Naive thymus-derived CD8-positive, alpha-beta T cell (primary cell): ENCODE data around the gene FOXK1. TPM values are rescaled to one million over a fixed set of nuclear protein-coding genes. Genes with fewer than 3 reads are reported as not detected.
"Not testable (repeated sequence)": the region's sequence is repeated elsewhere in the genome, so short reads cannot be mapped to it uniquely, and the experiment has no call there.

Experiments
- ATAC-seq, 2 donors: fragments of 150-1000 bp; cut with Tn5 transposase in 1 of 2; sonication (Bioruptor Pico), chemical (Tn5 transposase) in 1 of 2; 1 replicate in 1 of 2; 2 replicates in 1 of 2; pipeline ENCODE4 v1.10.0; 2021; ENCODE audit warnings: mild to moderate bottlenecking in 2 of 2, moderate library complexity in 2 of 2
- POLR2A ChIA-PET: fragments of 350-600 bp; sonication (Branson Sonifier 250); formaldehyde crosslinking; loops from one replicate; lab custom pipeline; 2021; ENCODE audit warnings: antibody characterized with exemption; lab: Charles Lee
- DNase-seq, 10 donors: peaks; one replicate each; pipeline versions ENCODE4 v3.0.0 to v3.0.0-alpha.2; 2020 to 2022
- H3K27ac Mint-ChIP-seq, 10 donors: one replicate each; pipeline ENCODE4 v1.8.0; 2020 to 2022; ENCODE audit warnings: mild to moderate bottlenecking in 10 of 10, mixed read lengths in 10 of 10, moderate library complexity in 4 of 10, inconsistent platforms in 1 of 10
- H3K27me3 Mint-ChIP-seq, 5 donors: one replicate each; pipeline ENCODE4 v1.8.0; 2021 to 2022; ENCODE audit warnings: mixed read lengths in 5 of 5
- H3K36me3 Mint-ChIP-seq, 3 donors: one replicate each; pipeline ENCODE4 v1.8.0; 2020 to 2022; ENCODE audit warnings: mixed read lengths in 3 of 3, mild to moderate bottlenecking in 2 of 3, inconsistent platforms in 1 of 3
- H3K4me1 Mint-ChIP-seq, 4 donors: one replicate each; pipeline ENCODE4 v1.8.0; 2021 to 2022; ENCODE audit warnings: mixed read lengths in 4 of 4
- H3K4me3 Mint-ChIP-seq, 10 donors: one replicate each; pipeline ENCODE4 v1.8.0; 2020 to 2022; ENCODE audit warnings: mild to moderate bottlenecking in 10 of 10, mixed read lengths in 10 of 10, moderate library complexity in 6 of 10, inconsistent platforms in 1 of 10
- H3K9me3 Mint-ChIP-seq, 9 donors: one replicate each; pipeline ENCODE4 v1.8.0; 2020 to 2022; ENCODE audit warnings: mixed read lengths in 9 of 9, mild to moderate bottlenecking in 3 of 9, inconsistent platforms in 1 of 9, moderate library complexity in 1 of 9
- polyA plus RNA-seq, 3 donors: library from polyadenylated mRNA; unstranded; fragments of 300-500 nt; fragmentation: Illumina TruSeq; gene quantifications; one replicate each; pipeline ENCODE4 v1.2.3, GENCODE V29; 2021
- total RNA-seq, 8 experiments: library from RNA in 2 of 8; stranded (reverse) in 2 of 8; gene quantifications; one replicate each; pipeline ENCODE4 v1.2.3 and lab custom pipeline; 2021 to 2026

The FOXK1 gene
- total RNA-seq (10 to 100 TPM; 71.5 to 78.5 TPM), polyA plus RNA-seq (1 to 10 TPM; 2.3 to 5.6 (median 3.6) TPM), total RNA-seq (lab: John Stamatoyannopoulos, UW) (192 to 303 (median 240) reads per million in 6 experiments)

DNA sequence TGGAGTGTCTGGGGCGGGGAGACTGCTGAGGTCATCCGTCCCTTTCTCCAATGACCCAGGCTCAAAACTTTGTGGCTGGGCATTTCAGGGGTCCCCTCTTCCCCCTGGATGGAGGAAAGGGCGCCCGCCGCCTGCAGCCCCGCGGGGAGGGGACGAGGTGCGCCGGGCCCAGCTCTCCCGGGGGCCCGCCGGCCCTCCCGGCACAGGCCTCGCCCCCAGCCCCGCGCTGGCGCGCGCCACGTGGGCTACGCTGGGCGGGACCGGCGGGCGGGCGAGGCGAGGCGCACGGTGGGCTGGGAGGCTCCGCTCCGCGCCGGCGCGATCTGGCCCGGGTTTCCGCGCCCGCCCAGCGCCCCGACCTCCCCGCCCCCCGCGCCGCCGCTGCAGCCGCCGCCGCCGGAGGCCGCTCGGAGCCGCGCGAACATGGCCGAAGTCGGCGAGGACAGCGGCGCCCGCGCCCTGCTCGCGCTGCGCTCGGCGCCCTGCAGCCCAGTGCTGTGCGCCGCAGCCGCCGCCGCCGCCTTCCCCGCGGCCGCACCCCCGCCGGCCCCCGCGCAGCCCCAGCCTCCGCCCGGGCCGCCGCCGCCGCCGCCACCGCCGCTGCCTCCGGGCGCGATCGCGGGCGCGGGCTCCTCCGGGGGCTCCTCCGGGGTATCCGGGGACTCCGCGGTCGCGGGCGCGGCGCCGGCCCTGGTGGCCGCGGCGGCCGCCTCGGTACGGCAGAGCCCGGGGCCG is at the start of gene FOXK1:
Gene FOXK1, plus strand, starts transcription at position 410 of the 735 bp plus-strand sequence. Its CDS starts 14 bp downstream, at position 424.
- Mint-ChIP-seq H3K27ac (peak within 1 kb of the TSS; percentile 91 to 100 (median 96)), H3K9me3 (no peaks in the 10 kb centered on the region), H3K27me3 (no peaks in the 10 kb centered on the region), H3K36me3 (peaks cover 0 to 14% (median 5%) of the 10 kb centered on the region in 3 donors), H3K4me3 (peak within 1 kb of the TSS; percentile 86 to 99 (median 98)), H3K4me1 (peaks cover 18 to 40% (median 32%) of the 10 kb centered on the region in 4 donors)
- ATAC-seq (peak; percentile 80 to 81), DNase-seq (peak; percentile 64 to 88 (median 80))
- POLR2A ChIA-PET: interaction anchor here (0.8 to 8.9 kb wide), 8 partner anchors 9 to 93 kb away, joined by 3 to 198 read pairs (median 6); partner anchors contain the start of gene AP5Z1

DNA sequence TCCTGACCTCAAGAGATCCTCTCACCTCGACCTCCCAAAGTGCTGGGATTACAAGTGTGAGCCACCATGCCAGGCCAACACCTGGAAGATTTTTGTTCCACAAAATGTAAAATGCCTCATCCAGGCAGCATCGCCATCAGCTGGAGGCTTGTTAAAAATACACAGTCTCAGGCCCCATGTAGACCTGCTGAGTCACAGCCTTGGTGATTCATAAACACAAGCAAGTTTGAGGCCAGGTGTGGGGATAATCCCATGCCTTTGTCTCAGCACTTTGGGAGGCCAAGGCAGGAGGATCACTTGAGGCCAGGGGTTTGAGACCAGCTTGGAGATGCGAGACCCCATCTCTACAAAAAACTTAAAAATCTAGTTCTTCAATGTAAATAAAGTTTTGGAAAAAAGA is 49.1 kb upstream of the FOXK1 start:
- no peaks in the 10 kb centered on the region for H3K36me3 Mint-ChIP-seq
- no peak for ATAC-seq

DNA sequence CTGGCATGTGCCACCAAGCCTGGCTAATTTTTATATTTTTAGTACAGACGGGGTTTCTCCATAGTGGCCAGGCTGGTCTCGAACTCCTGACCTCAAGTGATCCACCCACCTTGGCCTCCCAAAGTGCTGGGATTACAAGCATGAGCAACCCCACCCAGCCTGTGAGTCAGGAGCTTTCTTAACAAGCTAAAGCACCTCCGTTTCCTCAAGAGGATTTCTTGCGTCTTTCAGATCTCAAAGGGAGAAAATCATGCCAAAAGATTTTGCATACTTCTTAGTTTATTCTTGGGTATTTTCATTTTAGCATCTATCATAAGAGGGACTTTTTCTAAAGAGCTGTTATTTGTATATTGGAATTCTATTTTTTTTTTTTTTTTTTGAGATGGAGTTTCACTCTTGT is 47.9 kb upstream of the FOXK1 start:
- DNase-seq (no peak), ATAC-seq (no peak)
- Mint-ChIP-seq H3K27me3 (peaks cover 0 to 7% (median 2%) of the 10 kb centered on the region in 5 donors), H3K27ac (no peak overlapping the region), H3K4me1 (peaks cover 0 to 6% (median 0%) of the 10 kb centered on the region in 4 donors), H3K36me3 (no peaks in the 10 kb centered on the region), H3K9me3 (no peaks in the 10 kb centered on the region), H3K4me3 (no peak overlapping the region)
- POLR2A ChIA-PET: no interaction called here

More for the DNA sequence above, 49.1 kb upstream of the FOXK1 start:
- no peak overlapping the region for H3K4me3 Mint-ChIP-seq
- no peak overlapping the region for H3K27ac Mint-ChIP-seq
- H3K4me1 Mint-ChIP-seq: no peaks in the 10 kb centered on the region
- DNase-seq: no peak
- POLR2A ChIA-PET: interaction anchor here (0.9 kb wide), 1 partner anchor 9 kb away, joined by 4 read pairs; no protein-coding TSS in a partner anchor
- no peaks in the 10 kb centered on the region for H3K9me3 Mint-ChIP-seq
- peaks cover 0 to 7% (median 2%) of the 10 kb centered on the region in 5 donors for H3K27me3 Mint-ChIP-seq

DNA sequence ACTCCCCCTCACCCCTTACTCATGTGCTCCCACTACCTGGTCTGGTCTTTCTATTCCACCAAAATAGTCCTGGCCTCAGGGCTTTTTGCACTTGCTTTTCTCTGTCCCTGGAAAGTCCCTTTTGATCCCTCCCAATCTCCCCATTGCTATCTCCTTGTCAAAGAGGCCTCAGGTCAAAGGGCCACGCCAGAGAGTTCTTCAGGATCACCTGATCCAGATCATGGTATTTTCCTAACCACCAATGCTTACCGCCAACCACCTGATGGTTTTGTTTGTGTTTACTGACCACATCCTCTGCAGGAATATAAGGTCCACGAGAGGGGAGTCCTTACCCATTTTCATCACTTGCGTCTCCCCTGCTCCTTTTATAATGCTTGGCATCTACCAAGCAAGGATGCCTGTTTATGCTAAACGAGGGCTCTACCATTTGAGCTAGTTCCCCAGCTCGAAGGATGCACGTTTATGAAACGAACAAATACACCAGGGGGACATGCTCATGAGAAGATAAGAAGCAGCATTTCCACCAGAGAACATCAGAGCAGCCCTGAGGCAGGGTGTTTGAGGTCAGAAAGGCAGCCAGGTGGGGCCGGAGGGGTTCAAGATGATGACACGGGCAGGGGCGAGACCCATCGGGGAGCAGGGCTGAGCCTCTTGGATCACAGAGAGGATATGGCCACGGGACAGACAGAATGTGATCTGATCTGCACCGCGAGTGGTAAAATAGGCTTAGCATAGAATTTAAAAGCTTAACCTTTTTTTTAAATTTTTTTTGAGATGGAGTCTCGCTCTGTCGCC is 43.1 kb upstream of the FOXK1 start:
- no peaks in the 10 kb centered on the region for H3K36me3 Mint-ChIP-seq
- peaks cover 0 to 2% (median 0%) of the 10 kb centered on the region in 5 donors for H3K27me3 Mint-ChIP-seq
- POLR2A ChIA-PET: interaction anchor here (1.2 kb wide), 1 partner anchor 43 kb away, joined by 5 read pairs; the partner anchor contains the start of gene FOXK1
- H3K4me1 Mint-ChIP-seq: peaks cover 5 to 17% (median 10%) of the 10 kb centered on the region in 4 donors
- H3K9me3 Mint-ChIP-seq: no peaks in the 10 kb centered on the region
- H3K4me3 Mint-ChIP-seq: peak overlapping the region in 2 of 10 donors; percentile 1 to 18
- H3K27ac Mint-ChIP-seq: peak overlapping the region in 6 of 10 donors; percentile 15 to 25 (median 20)
- ATAC-seq (no peak), DNase-seq (no peak)

DNA sequence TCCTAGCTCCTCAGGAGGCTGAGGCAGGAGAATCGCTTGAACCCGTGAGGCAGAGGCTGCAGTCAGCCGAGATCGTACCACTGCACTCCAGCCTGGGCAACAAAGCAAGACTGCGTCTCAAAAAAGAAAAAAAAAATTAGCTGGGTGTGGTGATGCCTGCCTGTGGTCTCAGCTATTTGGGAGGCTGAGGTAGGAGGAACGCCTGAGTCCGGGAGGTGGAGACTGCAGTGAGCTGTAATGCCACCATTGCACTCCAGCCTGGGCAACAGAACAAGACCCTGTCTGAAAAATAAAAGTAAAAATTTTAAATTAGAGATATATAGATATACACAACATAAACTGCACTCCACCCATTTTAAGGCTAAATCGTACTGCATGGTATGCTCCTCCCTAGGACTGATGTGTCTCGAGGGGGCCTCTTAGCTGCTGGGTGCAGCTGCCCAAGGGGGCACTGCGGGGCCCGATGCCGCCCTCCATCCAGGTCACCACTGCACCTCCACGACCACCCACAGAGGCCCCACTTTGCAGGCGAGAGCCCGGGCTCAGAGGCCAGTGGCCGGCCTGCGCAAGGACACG is 40.9 kb upstream of the FOXK1 start:
- ATAC-seq: peak; percentile 49 to 61

DNA sequence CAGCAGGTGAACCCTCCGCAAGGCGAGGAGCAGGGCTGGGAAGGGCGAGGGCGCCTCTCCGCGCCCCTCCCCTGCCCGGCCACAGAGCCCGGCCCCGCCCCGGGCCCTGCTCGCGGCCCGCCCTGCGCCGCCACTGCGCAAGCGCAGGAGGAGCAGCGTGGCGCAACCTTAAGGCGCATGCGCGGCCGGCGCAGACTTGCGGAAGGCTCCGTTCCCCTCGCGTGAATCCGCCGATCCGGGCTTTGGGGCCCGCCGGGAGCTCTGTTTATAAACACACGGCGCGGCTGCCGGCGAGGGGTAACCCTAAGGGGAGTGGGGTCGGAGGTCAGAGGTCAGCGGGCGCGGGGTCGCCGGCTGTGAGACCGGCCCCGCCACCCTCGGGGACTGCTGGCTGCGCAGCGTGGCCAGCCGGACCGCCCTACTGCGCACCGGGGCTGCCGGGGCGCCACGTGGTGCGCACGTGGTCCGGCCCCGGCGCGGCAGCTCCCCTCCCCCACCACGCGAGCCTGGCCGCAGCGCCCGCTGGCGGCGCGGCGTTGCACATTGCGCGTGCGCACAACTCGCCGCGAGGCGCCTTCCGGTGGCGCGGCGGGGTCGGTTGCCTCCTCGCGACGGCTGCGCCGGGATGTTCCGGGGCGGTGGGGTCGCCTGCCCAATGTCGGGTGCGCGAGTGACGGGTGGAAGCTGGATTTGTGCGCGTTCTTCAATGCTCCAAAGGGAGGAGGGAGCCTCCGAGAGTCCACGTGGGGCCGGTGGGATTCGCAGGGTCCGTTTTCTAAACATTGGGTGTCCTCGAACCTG is 40.2 kb upstream of the FOXK1 start:
- Mint-ChIP-seq H3K36me3 (no peaks in the 10 kb centered on the region), H3K27ac (peak overlapping the region; percentile 94 to 98 (median 96)), H3K4me1 (peaks cover 5 to 17% (median 10%) of the 10 kb centered on the region in 4 donors), H3K9me3 (no peaks in the 10 kb centered on the region), H3K4me3 (peak overlapping the region; percentile 83 to 94 (median 91)), H3K27me3 (no peaks in the 10 kb centered on the region)
- ATAC-seq (peak; percentile 81), DNase-seq (peak; percentile 88 to 100 (median 98))
- POLR2A ChIA-PET: interaction anchor here (0.6 to 3.7 kb wide), 34 partner anchors 9 to 1258 kb away, joined by 3 to 198 read pairs (median 4); partner anchors contain the start of genes AP5Z1, FOXK1 and RBAK

More for the DNA sequence above, 40.9 kb upstream of the FOXK1 start:
- Mint-ChIP-seq H3K27me3 (no peaks in the 10 kb centered on the region), H3K4me1 (peaks cover 5 to 17% (median 10%) of the 10 kb centered on the region in 4 donors), H3K4me3 (peak overlapping the region; percentile 50 to 87 (median 73)), H3K27ac (peak overlapping the region in 9 of 10 donors; percentile 60 to 97 (median 83)), H3K36me3 (no peaks in the 10 kb centered on the region), H3K9me3 (no peaks in the 10 kb centered on the region)
- no peak for DNase-seq
- POLR2A ChIA-PET: interaction anchor here (0.5 to 3.7 kb wide), 34 partner anchors 8 to 1932 kb away, joined by 3 to 198 read pairs (median 4); partner anchors contain the start of genes AP5Z1, FOXK1 and RBAK

DNA sequence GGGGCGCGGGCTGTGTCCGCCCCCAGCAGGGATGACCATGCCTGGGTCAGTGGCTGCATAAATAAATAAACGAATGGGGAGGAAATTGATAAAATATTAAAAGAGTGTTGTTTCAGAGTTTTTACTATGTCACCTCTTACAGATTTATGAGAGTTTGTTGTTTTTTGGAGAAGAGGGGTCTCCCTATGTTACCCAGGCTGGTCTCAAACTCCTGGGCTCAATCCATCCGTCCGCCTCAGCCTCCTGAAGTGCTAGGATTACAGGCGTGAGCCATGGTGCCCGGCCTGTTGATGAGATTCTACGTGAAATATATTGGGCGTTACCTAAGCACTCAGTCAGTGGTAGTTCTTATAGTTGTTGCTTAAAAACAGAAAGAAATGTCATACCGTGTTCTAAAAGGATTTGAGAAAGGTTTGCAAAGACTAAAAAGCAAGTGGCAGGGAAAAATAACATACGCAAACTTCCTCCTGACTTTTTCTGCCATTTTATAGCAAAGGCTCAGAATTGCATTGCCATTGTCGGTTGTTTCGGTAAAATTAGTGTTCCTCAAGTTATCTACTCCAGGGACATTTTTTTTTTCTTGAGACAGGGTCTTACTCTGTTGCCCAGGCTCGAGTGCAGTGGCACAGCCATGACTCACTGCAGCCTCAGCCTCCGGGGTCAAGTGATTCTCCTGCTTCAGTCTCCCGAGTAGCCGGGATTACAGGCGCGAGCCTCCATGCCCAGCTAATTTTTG is 39.5 kb upstream of the FOXK1 start:
- Mint-ChIP-seq H3K4me1 (peaks cover 5 to 17% (median 10%) of the 10 kb centered on the region in 4 donors), H3K36me3 (no peaks in the 10 kb centered on the region), H3K4me3 (peak overlapping the region; percentile 83 to 94 (median 91)), H3K27me3 (no peaks in the 10 kb centered on the region), H3K27ac (peak overlapping the region; percentile 94 to 98 (median 96)), H3K9me3 (no peaks in the 10 kb centered on the region)
- POLR2A ChIA-PET: interaction anchor here (1.0 to 3.7 kb wide), 17 partner anchors 9 to 403 kb away, joined by 3 to 198 read pairs (median 6); partner anchors contain the start of genes AP5Z1, FOXK1 and RBAK
- DNase-seq: peak in 1 of 10 donors; percentile 4
- no peak for ATAC-seq

DNA sequence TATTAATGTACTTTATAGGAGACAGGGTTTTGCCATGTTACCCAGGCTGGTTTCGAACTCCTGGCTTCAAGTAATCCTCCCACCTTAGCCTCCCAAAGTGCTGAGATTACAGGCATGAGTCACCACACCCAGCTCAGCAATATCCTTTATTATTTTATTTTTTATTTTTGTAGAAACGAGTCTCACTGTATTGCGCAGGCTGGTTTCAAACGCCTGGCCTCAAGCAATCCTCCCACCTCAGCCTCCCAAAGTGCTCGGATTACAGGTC is 39.0 kb upstream of the FOXK1 start:
- POLR2A ChIA-PET: interaction anchor here (1.6 to 3.7 kb wide), 4 partner anchors 33 to 132 kb away, joined by 4 to 198 read pairs (median 42); partner anchors contain the start of genes AP5Z1 and FOXK1
- H3K36me3 Mint-ChIP-seq, H3K9me3 Mint-ChIP-seq, ATAC-seq, H3K27me3 Mint-ChIP-seq, DNase-seq: not testable (repeated sequence)
- Mint-ChIP-seq H3K27ac (peak overlapping the region in 2 of 10 donors; percentile 96 to 97), H3K4me3 (peak overlapping the region in 6 of 10 donors; percentile 87 to 92 (median 90)), H3K4me1 (peaks cover 5 to 17% (median 10%) of the 10 kb centered on the region in 4 donors)

DNA sequence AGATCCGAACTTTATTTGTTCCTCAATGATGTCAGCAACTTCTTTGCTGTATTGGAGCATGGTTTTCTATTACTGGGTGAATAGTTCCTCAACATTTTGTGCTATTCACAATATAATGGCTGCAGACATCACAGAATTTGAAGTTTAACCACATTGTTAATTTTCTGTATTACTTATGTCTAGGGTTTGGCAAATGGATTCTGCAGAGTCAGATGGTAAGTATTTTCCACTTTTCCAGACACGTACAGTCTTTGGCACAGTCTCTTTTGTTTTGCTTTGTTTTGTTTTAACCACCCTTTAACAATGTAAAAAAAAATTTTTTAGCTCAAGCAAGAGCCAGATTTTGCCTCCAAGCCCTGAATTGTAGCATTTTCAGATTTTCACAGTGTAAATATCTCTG is 36.8 kb upstream of the FOXK1 start:
- H3K9me3 Mint-ChIP-seq: peaks cover 0 to 2% (median 0%) of the 10 kb centered on the region in 9 donors
- DNase-seq: no peak
- H3K4me1 Mint-ChIP-seq: peaks cover 5 to 11% (median 9%) of the 10 kb centered on the region in 4 donors
- H3K27me3 Mint-ChIP-seq: no peaks in the 10 kb centered on the region
- H3K36me3 Mint-ChIP-seq: peaks cover 0 to 1% (median 0%) of the 10 kb centered on the region in 3 donors
- POLR2A ChIA-PET: interaction anchor here (0.6 to 0.7 kb wide), 2 partner anchors 130 to 800 kb away, joined by 3 read pairs; partner anchors contain the start of gene AP5Z1
- no peak overlapping the region for H3K4me3 Mint-ChIP-seq
- H3K27ac Mint-ChIP-seq: peak overlapping the region in 1 of 10 donors; percentile 32
- no peak for ATAC-seq

DNA sequence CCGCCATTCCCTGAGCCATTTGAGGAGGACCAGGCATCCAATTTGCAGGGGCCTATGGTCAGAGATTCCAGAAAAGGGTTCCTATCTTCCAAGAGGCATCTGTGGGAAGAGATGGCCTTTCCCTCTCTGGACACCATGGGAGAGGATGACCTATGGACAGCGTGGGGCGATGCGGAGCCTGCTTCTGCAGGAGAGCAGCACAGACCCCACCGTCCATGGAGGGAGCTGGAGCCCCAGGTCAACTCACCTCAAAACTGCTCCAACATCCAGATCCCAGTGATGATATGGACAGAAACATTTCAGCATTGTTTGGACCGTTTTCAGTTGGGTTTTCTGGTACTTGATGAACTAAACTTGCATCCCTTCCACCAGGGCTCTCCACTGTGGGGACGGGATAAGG is 34.0 kb upstream of the FOXK1 start:
- Mint-ChIP-seq H3K9me3 (peaks cover 0 to 2% (median 0%) of the 10 kb centered on the region in 9 donors), H3K4me1 (no peaks in the 10 kb centered on the region), H3K27ac (no peak overlapping the region), H3K36me3 (peaks cover 0 to 3% (median 0%) of the 10 kb centered on the region in 3 donors), H3K27me3 (no peaks in the 10 kb centered on the region), H3K4me3 (no peak overlapping the region)
- POLR2A ChIA-PET: interaction anchor here (0.7 kb wide), 1 partner anchor 104 kb away, joined by 7 read pairs; no protein-coding TSS in a partner anchor
- ATAC-seq: no peak
- DNase-seq: no peak
